Measurements from ENCODE around the gene C16orf74. TPM values are rescaled to one million over a fixed set of nuclear protein-coding genes. Genes with fewer than 3 reads are reported as not detected.

Gene C16orf74
- total and polyA plus RNA-seq, 11 donors: 0.53 to 4.1 (median 1.6) TPM

GRCh38 chr16:85659805-85660511 lies 90.9 kb downstream of the C16orf74 start:
- DNase-seq (peak; percentile 66 to 85 (median 73)), ATAC-seq (peak; percentile 87 to 95 (median 90))
- H3K4me1 ChIP-seq: peaks cover 0 to 18% (median 9%) of the 10 kb centered on the region in 12 donors
- peak overlapping the region in 9 of 12 donors; percentile 13 to 67 (median 38) for H3K27ac ChIP-seq
- TF ChIP-seq POLR2A (IDR thresholded peaks at IDR 0.05): no peak
- peak; percentile 86 to 97 (median 90) for TF ChIP-seq CTCF (IDR thresholded peaks at IDR 0.05)
- H3K27me3 ChIP-seq: no peaks in the 10 kb centered on the region
- peaks cover 0 to 96% (median 78%) of the 10 kb centered on the region in 9 donors for H3K36me3 ChIP-seq
- H3K9me3 ChIP-seq: no peaks in the 10 kb centered on the region
- intact Hi-C loops (cut with DNase I): loop anchor here in 6 of 10 donors (2.0 to 5.0 kb wide), 2 partner anchors 57 kb away; no protein-coding TSS in a partner anchor
- WGBS, 4 donors: 67 to 73% (median 71%) methylated on average over 12 of the region's 12 CpGs
- no peak overlapping the region for H3K4me3 ChIP-seq

- H3K9me3 ChIP-seq: no peaks in the 10 kb centered on the region
- peak in 3 of 5 donors; percentile 10 to 19 (median 19) for DNase-seq
These were observed 91.6 kb downstream of the C16orf74 start for GRCh38 chr16:85659336-85659735.

GRCh38 chr16:85658504-85659326 lies 92.2 kb downstream of the C16orf74 start:
- peak overlapping the region in 4 of 12 donors; percentile 36 to 67 (median 42) for H3K27ac ChIP-seq
- intact Hi-C loops (cut with DNase I): loop anchor here in 1 of 10 donors (5.0 kb wide), 1 partner anchor 59 kb away; no protein-coding TSS in a partner anchor
- no peaks in the 10 kb centered on the region for H3K9me3 ChIP-seq
- DNase-seq (peak in 3 of 5 donors; percentile 16 to 51 (median 17)), ATAC-seq (no peak)
- TF ChIP-seq CTCF (IDR thresholded peaks at IDR 0.05) (no peak), POLR2A (IDR thresholded peaks at IDR 0.05) (no peak)
- peaks cover 0 to 94% (median 73%) of the 10 kb centered on the region in 9 donors for H3K36me3 ChIP-seq
- no peaks in the 10 kb centered on the region for H3K27me3 ChIP-seq
- WGBS, 4 donors: 78 to 86% (median 85%) methylated on average over 15 to 18 of the region's 18 CpGs
- peaks cover 0 to 22% (median 9%) of the 10 kb centered on the region in 12 donors for H3K4me1 ChIP-seq
- no peak overlapping the region for H3K4me3 ChIP-seq

More at GRCh38 chr16:85659336-85659735, 91.6 kb downstream of the C16orf74 start:
- H3K4me3 ChIP-seq: no peak overlapping the region
- H3K36me3 ChIP-seq: peaks cover 0 to 94% (median 78%) of the 10 kb centered on the region in 9 donors
- H3K27ac ChIP-seq: peak overlapping the region in 7 of 12 donors; percentile 13 to 67 (median 36)
- ATAC-seq: peak in 1 of 4 donors; percentile 17
- no peak for TF ChIP-seq CTCF (IDR thresholded peaks at IDR 0.05)
- no peak for TF ChIP-seq POLR2A (IDR thresholded peaks at IDR 0.05)
- WGBS, 4 donors: 56 to 64% (median 59%) methylated on average over 8 of the region's 8 CpGs
- H3K4me1 ChIP-seq: peaks cover 0 to 18% (median 9%) of the 10 kb centered on the region in 12 donors
- intact Hi-C loops (cut with DNase I): loop anchor here in 1 of 10 donors (5.0 kb wide), 1 partner anchor 58 kb away; no protein-coding TSS in a partner anchor
- no peaks in the 10 kb centered on the region for H3K27me3 ChIP-seq
